DMS53 (cell line): Measurements from ENCODE around the gene UBE2D1.
"Not testable (repeated sequence)": the region's sequence is repeated elsewhere in the genome, so short reads cannot be mapped to it uniquely, and the experiment has no call there.

Source experiments
- DNase-seq: peaks from one replicate; lab custom pipeline; 2025; lab: John Stamatoyannopoulos, UW

UBE2D1 gene

GRCh38 chr10:58384095-58384494 is 49.3 kb downstream of the UBE2D1 start:
- DNase-seq, result peak; percentile 53

GRCh38 chr10:58384544-58384998 is 49.8 kb downstream of the UBE2D1 start:
- DNase-seq, result no peak

- peak; percentile 95 for DNase-seq
Observed at GRCh38 chr10:58384999-58385783, 50.4 kb downstream of the UBE2D1 start, which contains the start of gene TFAM. Gene TFAM, plus strand, starts transcription at chr10:58385410. Its CDS starts 138 bp downstream, at chr10:58385548.

DNA sequence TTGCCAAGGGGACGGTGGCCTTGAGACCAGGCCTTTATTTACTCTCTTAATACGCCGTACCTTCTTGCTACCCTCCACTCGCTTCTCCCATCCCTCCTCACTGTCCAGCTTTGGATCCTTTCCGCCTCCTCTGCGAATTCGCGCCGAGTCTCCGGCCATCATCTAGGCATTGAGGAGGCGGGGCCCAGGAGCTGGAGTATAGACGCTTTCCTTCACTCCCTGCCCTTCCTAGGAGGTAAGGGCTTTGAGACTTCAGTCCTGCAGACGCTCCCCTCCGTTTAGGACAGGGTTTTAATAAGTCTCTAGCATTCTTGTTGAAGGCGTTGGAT is 50.9 kb downstream of the UBE2D1 start:
- peak; percentile 54 for DNase-seq

DNA sequence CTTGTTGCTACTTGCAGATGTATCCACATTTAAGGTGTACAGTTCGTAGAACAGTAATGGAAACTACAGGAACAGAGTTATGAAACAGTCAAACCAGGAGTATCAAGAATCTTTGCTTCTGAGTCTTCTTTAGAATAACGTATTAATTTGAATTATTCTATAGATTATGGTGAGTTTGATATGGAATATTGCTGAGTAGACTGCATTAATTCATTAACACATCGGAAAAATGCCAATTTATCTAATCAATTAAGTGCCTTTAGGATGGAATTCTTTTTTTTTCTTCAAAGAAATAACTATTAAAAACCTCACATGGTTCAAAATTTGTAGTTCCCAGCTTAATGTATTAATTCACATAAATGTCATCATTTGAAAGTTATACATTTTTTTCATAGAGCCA is 54.2 kb downstream of the UBE2D1 start:
- no peak for DNase-seq

DNA sequence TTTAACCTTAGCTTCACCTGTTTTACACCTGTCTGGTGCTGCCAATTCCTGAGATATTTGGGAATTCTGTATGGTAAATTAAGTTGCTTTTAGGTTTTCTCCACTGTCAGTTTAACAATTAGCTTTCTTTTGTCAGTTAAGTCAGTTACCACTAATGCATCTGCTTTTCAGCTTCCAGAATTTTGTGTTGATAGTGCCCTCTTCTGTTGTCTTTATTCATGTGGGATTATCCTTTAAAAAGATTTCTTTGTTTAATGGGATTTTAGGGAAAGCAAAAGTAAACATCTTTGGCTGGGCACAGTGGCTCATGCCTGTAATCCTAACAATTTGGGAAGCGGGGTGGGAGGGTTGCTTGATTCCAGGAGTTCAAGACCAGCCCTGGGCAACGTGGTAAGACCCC is 58.5 kb downstream of the UBE2D1 start:
- DNase-seq, result peak; percentile 6

- no peak for DNase-seq
Observed at GRCh38 chr10:58394471-58394870, 59.7 kb downstream of the UBE2D1 start.

DNA sequence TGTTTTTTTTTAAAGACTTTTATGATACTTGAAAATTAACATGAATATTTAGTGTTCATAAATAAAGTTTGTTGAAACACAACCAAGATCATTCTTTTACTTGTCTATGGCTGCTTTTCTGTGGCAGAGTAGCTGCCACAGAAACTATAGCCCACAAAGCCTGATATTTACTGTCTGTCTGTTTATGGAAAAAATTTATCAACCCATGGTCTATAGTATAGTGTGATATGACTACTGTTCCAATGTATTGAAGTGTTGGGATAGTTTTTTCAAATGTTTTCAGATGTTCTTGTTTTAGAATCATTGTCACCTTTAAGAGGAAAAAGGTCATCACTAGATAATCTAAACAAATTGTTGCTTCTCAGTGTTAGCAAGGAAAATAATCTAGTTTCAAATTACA is 61.3 kb downstream of the UBE2D1 start:
- DNase-seq, result no peak

- DNase-seq, result no peak
Observed at GRCh38 chr10:58397830-58398229, 63.0 kb downstream of the UBE2D1 start.

- no peak for DNase-seq
Observed at GRCh38 chr10:58399410-58399809, 64.6 kb downstream of the UBE2D1 start.

- DNase-seq, result peak; percentile 43
Observed at GRCh38 chr10:58400609-58401008, 65.8 kb downstream of the UBE2D1 start.

- DNase-seq, result no peak
Observed at GRCh38 chr10:58404001-58404400, 69.2 kb downstream of the UBE2D1 start.

DNA sequence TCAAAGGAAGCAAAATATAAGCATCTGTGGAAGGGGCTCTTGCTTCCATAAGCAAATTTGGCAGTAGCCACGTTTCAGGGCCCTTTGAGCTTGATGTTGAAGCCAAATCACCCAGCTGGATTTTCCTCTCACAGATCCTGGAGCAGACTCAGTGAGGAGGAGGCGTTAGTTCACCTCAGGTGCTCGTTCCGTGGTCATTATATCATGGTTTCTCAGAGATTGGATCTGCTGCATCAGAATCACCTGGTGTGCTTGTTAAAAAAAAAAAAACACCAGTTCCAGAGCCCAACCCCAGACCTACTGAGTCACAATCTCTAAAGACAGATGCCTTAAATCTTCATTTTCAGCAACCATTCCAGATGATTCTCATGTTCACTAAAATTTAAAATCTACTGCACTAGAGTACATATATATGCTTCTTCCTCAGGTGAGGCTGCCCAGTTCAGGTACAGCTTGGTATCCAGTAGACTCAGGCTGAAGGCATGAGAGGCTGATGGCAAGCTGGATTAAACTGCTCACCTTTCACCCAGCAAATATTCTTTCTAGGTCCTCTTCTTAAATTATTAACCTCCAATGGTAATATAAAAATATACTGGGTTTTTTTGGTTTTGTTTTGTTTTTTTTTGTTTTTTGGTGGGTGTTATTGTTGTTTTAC is 75.3 kb downstream of the UBE2D1 start:
- DNase-seq, result no peak

GRCh38 chr10:58412502-58412961 is 77.7 kb downstream of the UBE2D1 start:
- no peak for DNase-seq

DNA sequence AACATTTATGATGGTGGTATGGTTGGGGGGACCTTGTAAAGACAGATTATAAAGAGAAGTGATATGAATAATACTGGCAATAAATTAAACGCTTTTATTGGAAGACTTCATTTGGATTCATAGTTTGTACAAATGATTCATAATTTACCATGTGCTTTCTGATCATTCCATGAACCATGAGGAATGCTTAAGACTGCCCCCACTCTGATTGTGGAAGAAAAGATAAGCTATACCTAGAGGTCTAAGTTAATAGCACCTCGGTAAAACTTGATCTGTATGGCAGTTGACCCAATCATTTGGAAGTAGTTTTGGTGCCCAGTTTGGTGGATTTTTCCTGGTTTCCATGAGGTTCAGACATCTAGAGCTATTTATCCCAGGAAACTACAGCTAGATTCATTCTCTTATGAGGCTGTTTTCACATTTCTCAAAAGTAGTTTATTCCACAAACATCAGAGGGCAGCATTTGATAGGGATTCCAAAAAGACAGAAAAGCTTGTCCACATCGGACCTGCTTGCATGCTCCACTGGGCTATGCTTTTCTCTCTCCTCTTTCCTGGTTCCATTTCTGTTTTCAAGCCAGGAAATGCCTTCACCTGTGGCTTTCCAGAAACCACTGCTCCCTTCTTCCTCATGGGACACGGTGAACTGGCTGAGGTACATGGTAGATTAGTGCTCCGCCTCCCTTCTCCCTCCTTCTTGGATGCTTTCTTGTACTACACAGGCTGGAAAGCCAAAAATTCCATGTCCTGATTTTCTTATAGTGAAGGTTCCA is 79.7 kb downstream of the UBE2D1 start:
- DNase-seq, result peak; percentile 62

- DNase-seq, result no peak
Observed at GRCh38 chr10:58415757-58416156, 81.0 kb downstream of the UBE2D1 start.

GRCh38 chr10:58417902-58418301 is 83.1 kb downstream of the UBE2D1 start:
- DNase-seq, result not testable (repeated sequence)
